K562 (cell line): ENCODE results near the gene PCDHA11. TPM values are rescaled to one million over a fixed set of nuclear protein-coding genes. Genes with fewer than 3 reads are reported as not detected.
"Not testable (repeated sequence)": the region's sequence is repeated elsewhere in the genome, so short reads cannot be mapped to it uniquely, and the experiment has no call there.

Experiments
- ATAC-seq: fragments of 200-7000 bp; cut with Tn5 transposase; 3 replicates; pipeline ENCODE4 v1.9.1; 2020; ENCODE audit warnings: moderate library complexity
- BruUV-seq: library from RNA; stranded (reverse); fragments of 400-500 nt; replicated peaks from 2 replicates; lab custom pipeline; 2021; lab: Mats Ljungman, UMichigan
- CTCF ChIA-PET: fragments of 300-600 bp; formaldehyde crosslinking; extraction: SDS; loops from one replicate; lab custom pipeline; 2021; ENCODE audit warnings: low intra/inter-chr PET ratio; lab: Yijun Ruan, JAX
- POLR2A ChIA-PET: fragments of 300-600, 350-650 bp; sonication (Branson Sonifier 250); formaldehyde crosslinking; extraction: SDS; loops from one replicate; lab custom pipeline; 2021; ENCODE audit warnings: antibody characterized with exemption, inconsistent platforms; lab: Yijun Ruan, JAX
- DNase-seq, 4 experiments: peaks; one replicate each; pipeline versions ENCODE4 v3.0.0 to v3.0.0-alpha.2; 2011 to 2018; ENCODE audit warnings: low spot score in 3 of 4, mixed read lengths in 3 of 4; ENCODE audit errors: extremely low read depth in 1 of 4
- FAIRE-seq: peaks from 2 replicates; lab custom pipeline; 2011; peaks lifted over from hg19 to GRCh38; lab: Jason Lieb, UNC
- H2AFZ ChIP-seq: 2 replicates; pipeline ENCODE4 v1.6.0; 2011; ENCODE audit warnings: low read depth, low read length, control low read depth, inconsistent platforms
- H3K27ac ChIP-seq: fragments of 200-600 bp; 3 replicates; pipeline ENCODE4 v1.8.0; 2011; ENCODE audit warnings: low read depth, mild to moderate bottlenecking, control low read depth, inconsistent platforms, low read length, moderate library complexity, mixed read lengths; ENCODE audit errors: extremely low read depth
- H3K27me3 ChIP-seq, 2 experiments: fragments of 300-600 bp in 1 of 2; 2 replicates in 1 of 2; 3 replicates in 1 of 2; pipeline versions ENCODE4 v1.6.0 to v1.8.0; 2011; ENCODE audit warnings: inconsistent platforms in 2 of 2, low read length in 2 of 2, mild to moderate bottlenecking in 1 of 2, mixed read lengths in 1 of 2, moderate library complexity in 1 of 2; ENCODE audit not compliant: control insufficient read depth in 2 of 2, insufficient read depth in 2 of 2
- H3K36me3 ChIP-seq: fragments of 300-600 bp; 3 replicates; pipeline ENCODE4 v1.8.0; 2011; ENCODE audit warnings: mild to moderate bottlenecking, low read length, inconsistent platforms; ENCODE audit not compliant: control insufficient read depth, insufficient read depth
- H3K4me1 ChIP-seq, 2 experiments: fragments of 200-600 bp in 1 of 2; replicated peaks in 1 of 2; 2 replicates in 1 of 2; 3 replicates in 1 of 2; pipeline versions ENCODE4 v1.5.1 to v1.8.0; 2011; ENCODE audit warnings: inconsistent platforms in 2 of 2, low read length in 2 of 2, mild to moderate bottlenecking in 1 of 2, mixed read lengths in 1 of 2, moderate library complexity in 1 of 2; ENCODE audit not compliant: control insufficient read depth in 2 of 2, insufficient read depth in 2 of 2
- H3K4me2 ChIP-seq: 2 replicates; pipeline ENCODE4 v1.6.1; 2011; ENCODE audit warnings: low read length, control low read depth, inconsistent platforms, mixed read lengths; ENCODE audit not compliant: insufficient read depth
- H3K4me3 ChIP-seq: fragments of 200-600 bp; sonication (generic), shearing (Covaris generic); 2 replicates; pipeline ENCODE4 v1.5.1; 2016; ENCODE audit warnings: control low read depth, inconsistent platforms
- H3K79me2 ChIP-seq: fragments of 200-600 bp; 3 replicates; pipeline ENCODE4 v1.8.0; 2011; ENCODE audit warnings: low read length, inconsistent platforms; ENCODE audit not compliant: control insufficient read depth, insufficient read depth
- H3K9ac ChIP-seq, 2 experiments: 2 replicates each; pipeline versions ENCODE4 v1.6.0 to v1.6.1; 2011; ENCODE audit warnings: low read depth in 2 of 2, low read length in 2 of 2, control low read depth in 1 of 2, inconsistent platforms in 1 of 2, mild to moderate bottlenecking in 1 of 2, mixed read lengths in 1 of 2; ENCODE audit not compliant: insufficient read depth in 1 of 2
- H3K9me1 ChIP-seq: one replicate; pipeline ENCODE4 v1.6.0; 2011; ENCODE audit warnings: inconsistent platforms, mild to moderate bottlenecking, low read length, moderate library complexity; ENCODE audit not compliant: control insufficient read depth, insufficient read depth
- H3K9me3 ChIP-seq: replicated peaks from 2 replicates; pipeline ENCODE4 v1.5.1; 2011; ENCODE audit warnings: low read depth, low read length, inconsistent platforms; ENCODE audit not compliant: control insufficient read depth, insufficient read depth
- H4K20me1 ChIP-seq: replicated peaks from 2 replicates; pipeline ENCODE4 v1.6.1; 2011; ENCODE audit warnings: low read length, inconsistent platforms, mixed read lengths; ENCODE audit not compliant: control insufficient read depth, insufficient read depth
- XRCC3 ChIP-seq: fragments of 450-650 bp; IDR thresholded peaks from 2 replicates; pipeline ENCODE4 v1.6.1; 2017; ENCODE audit warnings: mild to moderate bottlenecking, moderate library complexity
- WGBS: fragments of 100-300 bp; shearing (Covaris generic); methylation state at CpG from one replicate; pipeline ENCODE4 v1.1.6; 2016; ENCODE audit warnings: low coverage, mixed read lengths; ENCODE audit not compliant: insufficient coverage; ENCODE audit errors: missing lambda C conversion rate; 5-methylcytosine and 5-hydroxymethylcytosine counted together
- in situ Hi-C: fragments of 300-500 bp; cut with MboI; formaldehyde crosslinking; loops from 4 replicates; pipeline ENCODE4 v1.15.0; 2018; ENCODE audit warnings: inconsistent platforms, mixed read lengths
- intact Hi-C: fragments of 100-400 bp; cut with micrococcal nuclease; formaldehyde crosslinking; loops from 2 replicates; pipeline ENCODE4 v1.14.2; 2022
- polyA plus RNA-seq, 8 experiments: library from polyadenylated mRNA; depleted of rRNA in 4 of 8; stranded (reverse) in 5 of 8; unstranded in 3 of 8; fragments of >200 nt; fragmentation: Nextera tagmentation in 2 of 8; fragmentation: Illumina TruSeq in 1 of 8; extraction: Ambion mirVana in 2 of 8; extraction: Trizol in 1 of 8; gene quantifications; 2 replicates each; pipeline versions ENCODE4 v1.2.1 to v1.2.3, GENCODE V29; 2011 to 2014; ENCODE audit warnings: inconsistent platforms in 1 of 8, missing spikeins in 1 of 8
- total RNA-seq, 7 experiments: library from RNA; depleted of rRNA in 6 of 7; stranded (reverse); fragments of >200 nt in 6 of 7; fragmentation: Illumina TruSeq in 2 of 7; extraction: Trizol in 2 of 7; gene quantifications; 2 replicates each; pipeline versions ENCODE4 v1.2.1 to v1.2.3, GENCODE V29; 2011 to 2021; ENCODE audit warnings: low replicate concordance in 1 of 7
- TF ChIP-seq, protein P1 (sequence below), 3 experiments: IDR thresholded peaks in 2 of 3; conservative IDR thresholded peaks in 1 of 3; 2 replicates each; pipeline ENCODE4 v1.5.1; 2011 to 2012; ENCODE audit warnings: low read length in 3 of 3, mild to moderate bottlenecking in 3 of 3, control low read depth in 2 of 3, improper control_type of control experiment in 1 of 3, inconsistent platforms in 1 of 3, low read depth in 1 of 3, mixed read lengths in 1 of 3, moderate library complexity in 1 of 3; ENCODE audit not compliant: insufficient read depth in 2 of 3

Gene PCDHA11
- total and polyA plus RNA-seq, 9 of the 15 experiments (the other 6 are each of a cell fraction or from before 2014, with no cell fraction given): not detected

DNA sequence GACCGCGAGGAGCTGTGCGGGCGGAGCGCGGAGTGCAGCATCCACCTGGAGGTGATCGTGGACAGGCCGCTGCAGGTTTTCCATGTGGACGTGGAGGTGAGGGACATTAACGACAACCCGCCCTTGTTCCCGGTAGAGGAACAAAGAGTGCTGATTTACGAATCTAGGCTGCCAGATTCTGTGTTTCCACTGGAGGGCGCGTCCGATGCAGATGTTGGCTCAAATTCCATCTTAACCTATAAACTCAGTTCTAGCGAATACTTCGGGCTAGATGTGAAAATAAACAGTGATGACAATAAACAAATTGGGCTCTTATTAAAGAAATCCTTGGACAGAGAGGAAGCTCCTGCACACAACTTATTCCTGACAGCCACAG, 40.4 kb upstream of the PCDHA11 start:
- Histone ChIP-seq H3K4me3 (no peak overlapping the region), H4K20me1 (no peaks in the 10 kb centered on the region), H3K9me1 (no peaks in the 10 kb centered on the region), H2AFZ (no peak overlapping the region), H3K9ac (no peak overlapping the region), H3K9me3 (no peaks in the 10 kb centered on the region), H3K27me3 (no peaks in the 10 kb centered on the region), H3K79me2 (no peaks in the 10 kb centered on the region), H3K4me2 (no peak overlapping the region), H3K4me1 (peaks cover 0 to 15% of the 10 kb centered on the region in 2 experiments; a peak in 2 of 5 replicates), H3K27ac (no peak overlapping the region)
- no TSS peak for BruUV-seq
- in situ Hi-C loops: no loop called here
- 6% methylated on average over 15 of the region's 18 CpGs for WGBS
- POLR2A ChIA-PET: no interaction called here
- ATAC-seq (no peak), FAIRE-seq (no peak)
- no peak for TF ChIP-seq XRCC3
- TF ChIP-seq, protein P1, sequence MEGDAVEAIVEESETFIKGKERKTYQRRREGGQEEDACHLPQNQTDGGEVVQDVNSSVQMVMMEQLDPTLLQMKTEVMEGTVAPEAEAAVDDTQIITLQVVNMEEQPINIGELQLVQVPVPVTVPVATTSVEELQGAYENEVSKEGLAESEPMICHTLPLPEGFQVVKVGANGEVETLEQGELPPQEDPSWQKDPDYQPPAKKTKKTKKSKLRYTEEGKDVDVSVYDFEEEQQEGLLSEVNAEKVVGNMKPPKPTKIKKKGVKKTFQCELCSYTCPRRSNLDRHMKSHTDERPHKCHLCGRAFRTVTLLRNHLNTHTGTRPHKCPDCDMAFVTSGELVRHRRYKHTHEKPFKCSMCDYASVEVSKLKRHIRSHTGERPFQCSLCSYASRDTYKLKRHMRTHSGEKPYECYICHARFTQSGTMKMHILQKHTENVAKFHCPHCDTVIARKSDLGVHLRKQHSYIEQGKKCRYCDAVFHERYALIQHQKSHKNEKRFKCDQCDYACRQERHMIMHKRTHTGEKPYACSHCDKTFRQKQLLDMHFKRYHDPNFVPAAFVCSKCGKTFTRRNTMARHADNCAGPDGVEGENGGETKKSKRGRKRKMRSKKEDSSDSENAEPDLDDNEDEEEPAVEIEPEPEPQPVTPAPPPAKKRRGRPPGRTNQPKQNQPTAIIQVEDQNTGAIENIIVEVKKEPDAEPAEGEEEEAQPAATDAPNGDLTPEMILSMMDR (IDR thresholded peaks at IDR 0.05 in 2 of 3, conservative IDR thresholded peaks at IDR 0.05 in 1 of 3; ENCODE audit: insufficient read depth in 2 of 3, low read depth in 1 of 3, low read length in 3 of 3): peak in 2 of 3 experiments; percentile 5 to 15; a peak in 2 of 6 replicates
- TF ChIP-seq, all 486 proteins: peak for 1
- intact Hi-C loops: loop anchor here (5.0 kb wide), 1 partner anchor 214 kb away; no protein-coding TSS in a partner anchor
- DNase-seq: no peak
- CTCF ChIA-PET: no interaction called here
- H3K36me3 ChIP-seq: no peaks in the 10 kb centered on the region

DNA sequence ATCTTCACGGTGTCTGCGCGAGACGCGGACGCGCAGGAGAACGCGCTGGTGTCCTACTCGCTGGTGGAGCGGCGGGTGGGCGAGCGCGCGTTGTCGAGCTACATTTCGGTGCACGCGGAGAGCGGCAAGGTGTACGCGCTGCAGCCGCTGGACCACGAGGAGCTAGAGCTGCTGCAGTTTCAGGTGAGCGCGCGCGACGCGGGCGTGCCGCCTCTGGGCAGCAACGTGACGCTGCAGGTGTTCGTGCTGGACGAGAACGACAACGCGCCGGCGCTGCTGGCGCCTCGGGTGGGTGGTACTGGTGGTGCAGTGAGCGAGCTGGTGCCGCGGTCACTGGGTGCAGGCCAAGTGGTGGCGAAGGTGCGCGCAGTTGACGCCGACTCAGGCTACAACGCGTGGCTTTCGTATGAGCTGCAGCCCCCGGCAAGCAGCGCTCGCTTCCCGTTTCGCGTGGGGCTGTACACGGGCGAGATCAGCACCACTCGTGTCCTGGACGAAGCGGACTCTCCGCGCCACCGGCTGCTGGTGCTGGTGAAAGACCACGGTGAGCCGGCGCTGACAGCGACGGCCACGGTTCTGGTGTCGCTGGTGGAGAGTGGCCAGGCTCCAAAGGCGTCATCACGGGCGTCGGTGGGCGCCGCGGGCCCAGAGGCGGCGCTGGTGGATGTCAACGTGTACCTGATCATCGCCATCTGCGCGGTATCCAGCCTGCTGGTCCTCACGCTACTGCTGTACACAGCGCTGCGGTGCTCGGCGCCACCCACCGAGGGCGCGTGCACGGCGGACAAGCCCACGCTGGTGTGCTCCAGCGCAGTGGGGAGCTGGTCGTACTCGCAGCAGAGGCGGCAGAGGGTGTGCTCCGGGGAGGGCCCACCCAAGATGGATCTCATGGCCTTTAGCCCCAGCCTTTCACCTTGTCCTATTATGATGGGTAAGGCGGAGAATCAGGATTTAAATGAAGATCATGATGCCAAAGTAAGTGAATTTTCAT, 39.0 kb upstream of the PCDHA11 start:
- in situ Hi-C loops, H3K4me2 ChIP-seq, BruUV-seq, H4K20me1 ChIP-seq, H2AFZ ChIP-seq, H3K9me3 ChIP-seq, H3K36me3 ChIP-seq, H3K27me3 ChIP-seq, FAIRE-seq, H3K9ac ChIP-seq, CTCF ChIA-PET, H3K27ac ChIP-seq, H3K79me2 ChIP-seq, H3K9me1 ChIP-seq, DNase-seq, ATAC-seq, H3K4me3 ChIP-seq: not testable (repeated sequence)
- POLR2A ChIA-PET: interaction anchor here (0.6 kb wide), 1 partner anchor 520 kb away, joined by 3 read pairs; the partner anchor contains the start of gene PCDHGB1
- intact Hi-C loops: loop anchor here (5.0 kb wide), 1 partner anchor 212 kb away; no protein-coding TSS in a partner anchor
- H3K4me1 ChIP-seq: peaks cover 0 to 10% of the 10 kb centered on the region in 2 experiments; a peak in 1 of 5 replicates
- 31% methylated on average over 81 of the region's 106 CpGs for WGBS
